GM12874 (cell line): ENCODE results near the gene BTG2.
A peak's percentile ranks its signal among the peaks of the same experiment; 100 is the strongest.

Experiments
- TF ChIP-seq, protein P1 (sequence below): IDR thresholded peaks from 2 replicates; pipeline ENCODE4 v1.5.1; 2011; ENCODE audit warnings: low read depth, mild to moderate bottlenecking, control low read depth, low read length, moderate library complexity; ENCODE audit not compliant: insufficient read depth

BTG2 gene, protein sequence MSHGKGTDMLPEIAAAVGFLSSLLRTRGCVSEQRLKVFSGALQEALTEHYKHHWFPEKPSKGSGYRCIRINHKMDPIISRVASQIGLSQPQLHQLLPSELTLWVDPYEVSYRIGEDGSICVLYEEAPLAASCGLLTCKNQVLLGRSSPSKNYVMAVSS

DNA sequence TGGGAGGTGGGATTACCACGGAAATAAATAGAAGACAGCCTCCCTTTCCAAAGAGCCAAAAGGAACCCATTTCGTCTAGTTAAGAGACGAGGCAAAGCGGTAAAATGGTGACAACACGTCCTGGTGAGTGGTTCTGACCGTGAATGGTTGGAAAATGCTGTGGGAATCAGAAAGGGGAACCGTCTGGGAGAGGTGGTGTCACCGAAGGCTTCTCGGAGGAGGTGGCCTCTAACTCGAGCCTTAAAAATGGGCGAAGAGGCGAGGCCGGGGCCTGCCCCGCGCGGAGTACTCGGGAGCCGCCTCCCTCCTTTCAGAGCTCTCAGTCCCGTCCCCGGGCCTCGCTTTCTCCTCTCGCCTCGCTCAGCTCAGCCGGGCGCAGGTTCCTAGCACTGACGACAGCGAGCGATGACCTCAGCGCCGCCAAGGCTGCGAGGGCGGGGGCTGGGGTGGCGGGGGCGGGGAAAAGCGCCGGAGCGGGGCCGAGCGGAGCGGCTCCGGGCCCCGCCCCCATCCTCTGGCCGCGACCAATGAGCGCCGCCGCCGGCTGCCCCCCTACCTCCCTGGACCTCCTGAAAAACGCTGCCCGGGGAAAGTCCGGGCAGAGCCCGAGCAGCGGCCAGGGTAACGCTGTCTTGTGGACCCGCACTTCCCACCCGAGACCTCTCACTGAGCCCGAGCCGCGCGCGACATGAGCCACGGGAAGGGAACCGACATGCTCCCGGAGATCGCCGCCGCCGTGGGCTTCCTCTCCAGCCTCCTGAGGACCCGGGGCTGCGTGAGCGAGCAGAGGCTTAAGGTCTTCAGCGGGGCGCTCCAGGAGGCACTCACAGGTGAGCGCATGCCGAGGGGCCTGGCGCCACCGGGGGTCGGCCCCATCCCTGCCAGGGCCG lies at the start of gene BTG2:
TSS of gene BTG2 (plus strand) at position 601 of the 890 bp plus-strand sequence. CDS start at position 689, 88 bp downstream.
- TF ChIP-seq, protein P1, sequence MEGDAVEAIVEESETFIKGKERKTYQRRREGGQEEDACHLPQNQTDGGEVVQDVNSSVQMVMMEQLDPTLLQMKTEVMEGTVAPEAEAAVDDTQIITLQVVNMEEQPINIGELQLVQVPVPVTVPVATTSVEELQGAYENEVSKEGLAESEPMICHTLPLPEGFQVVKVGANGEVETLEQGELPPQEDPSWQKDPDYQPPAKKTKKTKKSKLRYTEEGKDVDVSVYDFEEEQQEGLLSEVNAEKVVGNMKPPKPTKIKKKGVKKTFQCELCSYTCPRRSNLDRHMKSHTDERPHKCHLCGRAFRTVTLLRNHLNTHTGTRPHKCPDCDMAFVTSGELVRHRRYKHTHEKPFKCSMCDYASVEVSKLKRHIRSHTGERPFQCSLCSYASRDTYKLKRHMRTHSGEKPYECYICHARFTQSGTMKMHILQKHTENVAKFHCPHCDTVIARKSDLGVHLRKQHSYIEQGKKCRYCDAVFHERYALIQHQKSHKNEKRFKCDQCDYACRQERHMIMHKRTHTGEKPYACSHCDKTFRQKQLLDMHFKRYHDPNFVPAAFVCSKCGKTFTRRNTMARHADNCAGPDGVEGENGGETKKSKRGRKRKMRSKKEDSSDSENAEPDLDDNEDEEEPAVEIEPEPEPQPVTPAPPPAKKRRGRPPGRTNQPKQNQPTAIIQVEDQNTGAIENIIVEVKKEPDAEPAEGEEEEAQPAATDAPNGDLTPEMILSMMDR, result no peak

DNA sequence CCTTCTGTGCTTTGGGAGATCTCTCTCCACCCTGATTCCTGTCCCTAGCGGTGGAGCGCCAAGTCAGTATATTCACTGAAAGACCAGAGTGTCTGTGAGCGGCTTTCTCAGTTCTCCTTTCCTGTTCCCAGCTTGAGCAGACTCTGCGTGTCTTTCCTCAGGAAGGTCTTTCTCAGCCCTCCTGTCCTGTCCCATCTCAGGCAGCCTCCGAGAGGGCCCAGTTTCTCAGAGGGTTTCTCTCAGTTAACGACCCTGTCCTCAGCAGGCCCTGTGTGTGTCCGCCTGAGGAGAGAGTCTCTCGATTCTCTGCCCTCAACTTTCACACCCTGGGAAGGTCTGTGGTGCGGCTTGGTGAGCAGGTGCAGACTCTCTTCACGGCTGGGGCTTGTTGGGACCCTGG lies 41.8 kb upstream of the BTG2 start:
- TF ChIP-seq, protein P1, result no peak

DNA sequence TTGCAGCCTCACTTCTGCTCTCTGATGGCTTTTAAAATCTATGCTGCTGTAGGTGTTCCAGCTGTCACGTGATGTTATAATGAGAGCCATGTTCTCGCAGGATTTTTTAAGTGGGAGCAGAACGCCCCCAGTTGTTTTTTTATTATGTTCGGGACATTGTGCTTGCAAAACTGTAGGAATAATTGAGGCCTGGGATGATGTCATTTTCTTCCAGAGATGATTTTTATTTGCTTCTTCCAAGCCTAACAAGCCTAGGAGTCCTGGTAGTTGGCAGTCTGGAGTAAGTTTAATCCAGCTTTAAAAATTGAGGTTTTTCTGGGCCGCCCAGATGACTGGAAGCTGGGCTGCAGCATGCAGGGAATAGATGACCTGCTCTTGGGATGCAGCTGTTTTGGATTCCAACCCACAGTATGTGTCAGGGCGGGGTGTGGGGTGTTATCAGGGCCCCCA lies 41.2 kb upstream of the BTG2 start:
- TF ChIP-seq, protein P1, result no peak

DNA sequence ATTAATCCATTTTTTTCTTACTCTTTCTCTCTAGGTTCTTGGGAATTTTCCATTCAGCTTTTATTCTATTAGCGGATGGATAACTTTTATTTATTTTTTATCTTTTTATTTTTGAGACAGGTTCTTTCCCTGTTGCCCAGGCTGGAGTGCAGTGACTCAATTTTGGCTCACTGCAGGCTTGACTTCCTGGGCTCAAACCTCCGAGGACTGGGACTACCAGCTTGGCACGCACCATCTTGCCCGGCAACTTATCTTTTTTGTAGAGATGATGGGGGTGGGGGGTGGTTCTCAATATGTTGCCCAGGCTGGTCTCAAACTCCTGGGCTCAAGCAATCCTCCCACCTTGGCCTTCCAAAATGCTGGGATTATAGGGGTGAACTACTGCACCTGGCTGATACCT lies 39.8 kb upstream of the BTG2 start:
- TF ChIP-seq, protein P1, result no peak

DNA sequence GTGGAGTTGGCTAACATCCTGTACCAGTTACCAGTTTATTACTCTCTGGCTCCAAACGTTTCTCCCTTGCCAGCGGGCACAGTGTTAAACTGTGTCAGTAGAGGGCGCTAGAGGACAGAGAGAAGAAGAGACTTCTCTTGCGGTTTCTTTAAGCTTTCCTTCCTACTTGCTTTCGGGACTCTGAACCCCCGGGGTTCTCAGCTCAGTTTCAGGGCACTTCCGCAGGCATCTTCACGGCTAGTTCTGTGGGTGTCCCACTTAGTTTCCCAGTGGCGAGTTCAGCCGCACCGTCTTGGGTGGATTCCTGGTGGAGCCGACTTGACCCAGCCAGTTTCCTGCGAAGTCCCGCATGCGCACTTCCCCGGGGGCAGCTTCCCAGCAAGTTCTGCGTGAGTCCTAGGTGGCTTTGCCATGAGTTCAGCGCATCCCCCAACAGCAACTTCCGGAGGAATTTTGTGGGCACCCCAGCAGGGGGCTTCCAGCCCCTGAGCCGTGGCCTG lies 37.9 kb upstream of the BTG2 start:
- TF ChIP-seq, protein P1, result peak; percentile 82

DNA sequence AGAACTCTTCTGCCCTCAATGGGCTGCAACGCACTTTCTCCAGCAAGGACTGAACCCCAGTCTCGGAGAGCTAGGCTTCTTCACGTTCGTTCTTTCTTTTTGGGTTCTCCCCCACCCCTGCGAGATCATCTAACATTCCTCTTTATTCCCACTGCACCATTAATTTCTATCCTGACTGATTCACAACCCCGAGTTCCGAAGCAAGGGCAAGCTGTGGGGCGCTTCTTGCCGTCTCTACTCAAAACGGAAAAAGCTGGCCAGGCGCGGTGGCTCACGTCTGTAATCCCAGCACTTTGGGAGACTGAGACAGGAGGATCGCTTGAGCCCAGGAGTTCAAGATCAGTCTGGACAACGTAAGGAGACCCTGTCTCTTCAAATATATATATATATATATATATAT lies 37.4 kb upstream of the BTG2 start:
- TF ChIP-seq, protein P1, result no peak

DNA sequence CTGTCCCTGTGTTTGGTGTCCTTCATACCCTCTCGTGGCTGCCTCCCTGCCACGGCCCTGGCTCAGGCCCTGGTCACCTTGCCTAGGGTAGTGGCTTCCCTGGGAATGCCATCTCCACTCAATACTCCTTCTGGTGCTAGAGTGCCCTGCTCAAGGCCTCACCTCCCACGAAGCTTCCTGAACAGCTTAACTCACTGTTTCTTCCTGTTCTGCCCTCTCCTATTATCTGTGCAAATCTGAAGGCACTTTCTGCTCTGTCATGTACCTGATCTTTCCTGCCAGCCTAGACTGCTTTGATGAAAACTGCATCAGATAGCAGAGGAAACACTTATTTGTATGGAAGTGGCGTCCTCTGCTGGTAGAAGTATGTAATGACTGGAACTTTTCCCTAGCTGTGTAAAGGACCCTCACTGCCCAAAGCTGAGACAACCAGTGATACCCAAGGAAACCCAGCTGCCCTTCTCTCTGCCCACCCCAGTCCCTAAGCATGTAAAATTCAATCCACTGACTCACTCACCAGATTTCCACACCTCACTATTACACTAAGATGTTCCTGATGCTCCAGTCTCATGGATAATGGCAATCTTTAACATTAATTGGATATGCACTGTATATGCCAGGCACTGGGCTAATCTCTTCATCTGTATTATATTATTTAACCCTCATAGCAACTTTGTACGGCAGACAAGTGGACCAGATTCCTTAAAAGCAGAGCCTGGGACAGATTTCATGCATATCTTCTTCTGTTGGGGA lies 36.2 kb upstream of the BTG2 start:
- TF ChIP-seq, protein P1, result peak; percentile 95
